ENCODE measurements around the gene GAS7.

DNA sequence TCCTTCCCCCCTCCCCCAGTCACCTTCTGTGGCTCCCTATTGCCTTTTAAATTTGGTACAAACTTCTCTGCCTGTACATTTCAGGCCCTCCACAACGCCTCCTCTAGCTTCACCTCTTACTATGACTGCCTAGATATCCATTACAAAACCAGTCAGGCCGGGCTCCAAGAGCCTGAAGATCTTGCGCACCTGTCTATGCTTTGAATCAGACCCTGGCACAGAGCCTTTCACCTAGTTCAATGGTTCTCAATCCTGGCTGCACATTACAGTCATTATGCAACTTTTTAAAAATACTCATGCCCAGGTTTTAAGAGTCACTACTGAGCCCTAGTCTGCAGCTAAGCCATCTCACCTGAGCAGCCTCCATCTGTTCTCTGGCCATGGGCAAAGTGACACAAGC lies 1.6 kb upstream of the GAS7 start:
- TF ChIP-seq, protein P1, sequence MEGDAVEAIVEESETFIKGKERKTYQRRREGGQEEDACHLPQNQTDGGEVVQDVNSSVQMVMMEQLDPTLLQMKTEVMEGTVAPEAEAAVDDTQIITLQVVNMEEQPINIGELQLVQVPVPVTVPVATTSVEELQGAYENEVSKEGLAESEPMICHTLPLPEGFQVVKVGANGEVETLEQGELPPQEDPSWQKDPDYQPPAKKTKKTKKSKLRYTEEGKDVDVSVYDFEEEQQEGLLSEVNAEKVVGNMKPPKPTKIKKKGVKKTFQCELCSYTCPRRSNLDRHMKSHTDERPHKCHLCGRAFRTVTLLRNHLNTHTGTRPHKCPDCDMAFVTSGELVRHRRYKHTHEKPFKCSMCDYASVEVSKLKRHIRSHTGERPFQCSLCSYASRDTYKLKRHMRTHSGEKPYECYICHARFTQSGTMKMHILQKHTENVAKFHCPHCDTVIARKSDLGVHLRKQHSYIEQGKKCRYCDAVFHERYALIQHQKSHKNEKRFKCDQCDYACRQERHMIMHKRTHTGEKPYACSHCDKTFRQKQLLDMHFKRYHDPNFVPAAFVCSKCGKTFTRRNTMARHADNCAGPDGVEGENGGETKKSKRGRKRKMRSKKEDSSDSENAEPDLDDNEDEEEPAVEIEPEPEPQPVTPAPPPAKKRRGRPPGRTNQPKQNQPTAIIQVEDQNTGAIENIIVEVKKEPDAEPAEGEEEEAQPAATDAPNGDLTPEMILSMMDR (IDR thresholded peaks at IDR 0.05), result no peak
- no peak for TF ChIP-seq POLR2A (IDR thresholded peaks at IDR 0.05)
